SU-DHL-6 (cell line): ENCODE results near the gene OSBP2.

ENCODE experiments used
- EZH2phosphoT487 ChIP-seq: fragments of 200-600 bp; sonication (generic), shearing (Covaris generic); conservative IDR thresholded peaks from 2 replicates; pipeline ENCODE4 v1.6.1; 2018; ENCODE audit warnings: mild to moderate bottlenecking, antibody characterized with exemption, low read length, moderate library complexity, mixed read lengths
- TF ChIP-seq, protein P1 (sequence below): fragments of 200-600 bp; sonication (generic); IDR thresholded peaks from one replicate; pipeline ENCODE4 v1.5.1; 2017; ENCODE audit warnings: antibody characterized with exemption, mild to moderate bottlenecking, low read length, moderate library complexity; ENCODE audit not compliant: insufficient read depth, poor library complexity, severe bottlenecking

DNA sequence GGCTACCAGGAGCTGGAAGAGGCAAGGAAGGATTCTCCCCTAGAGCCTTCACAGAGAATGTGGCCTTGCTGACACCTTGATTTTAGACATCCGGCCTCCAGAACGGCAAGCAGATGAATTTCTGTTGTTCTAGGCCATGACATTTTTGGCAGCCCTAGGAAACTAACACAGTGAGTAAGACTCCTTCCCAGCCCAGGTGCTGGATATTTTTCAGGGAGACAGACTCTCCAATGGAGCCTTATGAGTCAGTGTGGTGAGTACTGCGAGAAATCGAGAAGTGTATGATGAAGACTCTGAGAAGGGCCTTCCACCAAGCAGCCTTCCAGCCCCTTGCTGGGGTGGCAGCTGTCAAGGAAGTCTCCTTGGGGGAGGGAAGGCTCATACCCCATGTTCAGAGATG, 114.4 kb downstream of the OSBP2 start:
- TF ChIP-seq, protein P1, sequence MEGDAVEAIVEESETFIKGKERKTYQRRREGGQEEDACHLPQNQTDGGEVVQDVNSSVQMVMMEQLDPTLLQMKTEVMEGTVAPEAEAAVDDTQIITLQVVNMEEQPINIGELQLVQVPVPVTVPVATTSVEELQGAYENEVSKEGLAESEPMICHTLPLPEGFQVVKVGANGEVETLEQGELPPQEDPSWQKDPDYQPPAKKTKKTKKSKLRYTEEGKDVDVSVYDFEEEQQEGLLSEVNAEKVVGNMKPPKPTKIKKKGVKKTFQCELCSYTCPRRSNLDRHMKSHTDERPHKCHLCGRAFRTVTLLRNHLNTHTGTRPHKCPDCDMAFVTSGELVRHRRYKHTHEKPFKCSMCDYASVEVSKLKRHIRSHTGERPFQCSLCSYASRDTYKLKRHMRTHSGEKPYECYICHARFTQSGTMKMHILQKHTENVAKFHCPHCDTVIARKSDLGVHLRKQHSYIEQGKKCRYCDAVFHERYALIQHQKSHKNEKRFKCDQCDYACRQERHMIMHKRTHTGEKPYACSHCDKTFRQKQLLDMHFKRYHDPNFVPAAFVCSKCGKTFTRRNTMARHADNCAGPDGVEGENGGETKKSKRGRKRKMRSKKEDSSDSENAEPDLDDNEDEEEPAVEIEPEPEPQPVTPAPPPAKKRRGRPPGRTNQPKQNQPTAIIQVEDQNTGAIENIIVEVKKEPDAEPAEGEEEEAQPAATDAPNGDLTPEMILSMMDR, result no peak
- no peak for TF ChIP-seq EZH2phosphoT487
